GM10248 (cell line): ENCODE measurements around the gene RPL9.
A peak's percentile ranks its signal among the peaks of the same experiment; 100 is the strongest.
"Not testable (repeated sequence)": the region's sequence is repeated elsewhere in the genome, so short reads cannot be mapped to it uniquely, and the experiment has no call there.

Source experiments
- CTCF ChIA-PET: fragments of 300-600 bp; sonication (Branson Sonifier 250); formaldehyde crosslinking; extraction: SDS; loops from one replicate; lab custom pipeline; 2021; ENCODE audit warnings: antibody characterized with exemption; lab: Yijun Ruan, JAX
- POLR2A ChIA-PET: fragments of 350-650 bp; sonication (Branson Sonifier 250); formaldehyde crosslinking; extraction: SDS; loops from one replicate; lab custom pipeline; 2020; ENCODE audit warnings: antibody characterized with exemption; lab: Yijun Ruan, JAX
- DNase-seq: peaks from one replicate; pipeline ENCODE4 v3.0.0; 2012; ENCODE audit errors: extremely low spot score
- CTCF ChIP-seq: IDR thresholded peaks from 2 replicates; pipeline ENCODE4 v1.5.1; 2012; ENCODE audit warnings: mild to moderate bottlenecking, low read depth; ENCODE audit errors: extremely low read depth, missing control alignments, control extremely low read depth

RPL9 gene

GRCh38 chr4:39415678-39416283 lies 42.9 kb downstream of the RPL9 start:
- ChIA-PET CTCF (interaction anchor here (1.1 to 1.8 kb wide), 3 partner anchors 12 to 23 kb away, joined by 3 to 8 read pairs (median 4); no protein-coding TSS in a partner anchor), POLR2A (interaction anchor here (1.0 kb wide), 1 partner anchor 33 kb away, joined by 4 read pairs; no protein-coding TSS in a partner anchor)
- TF ChIP-seq CTCF: no peak
- DNase-seq: no peak

- POLR2A ChIA-PET, DNase-seq: not testable (repeated sequence)
- CTCF ChIA-PET: interaction anchor here (1.3 kb wide), 1 partner anchor 24 kb away, joined by 3 read pairs; no protein-coding TSS in a partner anchor
Measured at GRCh38 chr4:39411561-39411960, 47.2 kb downstream of the RPL9 start.

DNA sequence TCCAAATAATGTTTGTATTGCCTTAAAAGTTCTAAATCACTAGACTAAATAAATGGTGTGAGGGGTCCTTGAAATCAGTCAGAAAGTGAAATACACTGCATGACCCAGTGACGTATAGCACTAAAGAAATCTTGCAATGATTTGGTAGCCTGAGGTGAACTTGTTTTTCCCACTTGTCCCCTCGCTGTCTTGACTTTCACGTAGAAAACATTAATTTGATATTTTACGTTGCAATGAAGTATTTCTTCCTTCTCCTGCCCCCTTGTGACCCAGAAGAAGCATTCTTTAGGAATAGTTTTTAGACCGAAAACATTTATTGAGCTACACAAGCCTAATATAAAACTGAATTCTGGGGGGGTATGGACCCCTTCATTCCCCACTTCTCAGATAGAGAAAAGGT lies 48.3 kb downstream of the RPL9 start:
- CTCF ChIA-PET: no interaction called here
- DNase-seq: no peak
- POLR2A ChIA-PET: no interaction called here
- peak; percentile 24 for TF ChIP-seq CTCF

DNA sequence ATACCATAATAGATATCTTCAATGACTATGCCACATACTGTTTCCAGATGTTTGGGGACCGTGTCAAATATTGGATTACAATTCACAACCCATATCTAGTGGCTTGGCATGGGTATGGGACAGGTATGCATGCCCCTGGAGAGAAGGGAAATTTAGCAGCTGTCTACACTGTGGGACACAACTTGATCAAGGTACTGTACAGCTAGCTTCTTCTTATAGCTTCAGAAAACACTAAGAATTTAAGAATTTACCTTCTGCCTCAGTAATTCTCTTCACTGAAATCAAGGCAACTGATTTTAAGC lies 51.2 kb downstream of the RPL9 start:
- POLR2A ChIA-PET: no interaction called here

GRCh38 chr4:39406763-39407583 lies 51.7 kb downstream of the RPL9 start, which contains the start of gene KLB:
Gene KLB, plus strand, starts transcription at chr4:39406930. Its CDS starts 20 bp downstream, at chr4:39406950.
- CTCF ChIA-PET: interaction anchor here (1.0 to 1.4 kb wide), 4 partner anchors 17 to 62 kb away, joined by 3 to 4 read pairs (median 4); no protein-coding TSS in a partner anchor
- DNase-seq: no peak
- TF ChIP-seq CTCF: no peak
- POLR2A ChIA-PET: no interaction called here

More for the DNA sequence above, 51.2 kb downstream of the RPL9 start:
- no peak for DNase-seq
- CTCF ChIA-PET: interaction anchor here (0.8 to 1.2 kb wide), 6 partner anchors 9 to 49 kb away, joined by 3 to 5 read pairs (median 3); no protein-coding TSS in a partner anchor
- TF ChIP-seq CTCF: no peak
